Thyroid gland (tissue), 4 donors: ENCODE measurements around the gene ZNF26.

Experiments
- CTCF ChIP-seq, 6 experiments: fragments of 200-600 bp in 3 of 6; fragments of 450-650 bp in 3 of 6; sonication (generic) in 3 of 6; IDR thresholded peaks; one replicate each; pipeline ENCODE4 v1.5.1; 2016 to 2019; ENCODE audit warnings: antibody characterized with exemption in 6 of 6, mild to moderate bottlenecking in 2 of 6, inconsistent platforms in 1 of 6, moderate library complexity in 1 of 6
- POLR2A ChIP-seq, 2 donors: fragments of 450-650 bp; IDR thresholded peaks; one replicate each; pipeline ENCODE4 v1.6.1; 2017; ENCODE audit warnings: antibody characterized with exemption in 2 of 2, mild to moderate bottlenecking in 2 of 2, moderate library complexity in 1 of 2

- TF ChIP-seq POLR2A (IDR thresholded peaks at IDR 0.05) (no peak), CTCF (IDR thresholded peaks at IDR 0.05) (no peak)
Observed at GRCh38 chr12:132998741-132999140, 12.6 kb downstream of the ZNF26 start.
